UCSD-AML1 (cell line): Measurements from ENCODE around the gene ARHGAP35.
"Not testable (repeated sequence)": the region's sequence is repeated elsewhere in the genome, so short reads cannot be mapped to it uniquely, and the experiment has no call there.

Experiments used
- DNase-seq: peaks from one replicate; lab custom pipeline; 2025; ENCODE audit not compliant: unreplicated experiment; lab: John Stamatoyannopoulos, UW

Gene ARHGAP35

DNA sequence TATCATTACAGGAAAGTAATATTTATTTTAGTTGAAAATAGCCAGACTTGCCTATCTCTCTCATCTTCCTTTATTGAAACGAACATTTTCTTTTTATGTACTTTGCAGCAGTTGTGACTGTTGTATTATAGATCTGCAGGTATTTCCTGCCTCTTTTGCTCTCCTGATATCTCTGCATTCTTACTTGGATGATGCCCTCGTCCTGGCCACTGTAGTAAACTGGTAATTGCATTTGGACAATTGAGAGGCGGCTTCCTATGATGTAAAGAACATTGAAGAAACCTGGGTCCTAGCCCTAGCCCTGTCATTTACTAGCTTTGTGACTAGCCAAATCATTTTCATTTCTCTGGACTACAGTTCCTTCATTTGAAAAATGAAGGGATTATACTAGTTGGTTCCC lies 6.4 kb downstream of the ARHGAP35 start:
- DNase-seq: no peak

DNA sequence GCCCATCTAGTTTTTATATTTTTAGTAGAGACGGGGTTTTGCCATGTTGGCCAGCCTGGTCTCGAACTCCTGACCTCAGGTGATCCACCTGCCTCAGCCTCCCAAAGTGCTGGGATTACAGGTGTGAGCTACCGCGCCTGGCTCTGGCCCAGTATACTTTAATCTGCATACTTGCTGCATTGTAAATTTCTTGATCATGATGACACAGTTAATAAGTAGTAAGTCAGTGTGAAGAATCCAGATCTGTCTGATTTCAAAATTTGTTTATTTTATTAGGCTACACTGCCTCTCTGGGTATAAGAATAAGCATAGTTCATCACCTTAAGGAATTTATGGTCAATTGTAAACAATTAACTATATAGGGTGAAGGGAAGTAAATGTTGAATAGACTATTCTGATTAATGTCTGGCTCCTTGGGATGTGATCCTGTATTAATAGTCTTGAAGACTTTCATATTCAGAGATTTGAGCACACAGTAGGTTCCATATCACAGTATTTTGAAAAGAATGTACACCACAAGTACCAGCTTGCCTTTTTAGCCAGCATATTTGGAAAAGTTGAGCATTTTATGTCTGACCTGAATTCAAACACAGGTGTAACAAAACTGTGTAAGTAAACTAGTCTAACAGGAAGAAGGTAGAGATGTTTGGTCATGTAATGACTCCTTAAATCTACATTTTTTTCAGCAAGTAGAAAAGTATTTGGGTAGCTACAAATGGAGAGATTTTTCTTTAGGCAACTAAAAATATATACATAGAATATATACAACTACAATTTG lies 7.4 kb downstream of the ARHGAP35 start:
- DNase-seq: no peak

DNA sequence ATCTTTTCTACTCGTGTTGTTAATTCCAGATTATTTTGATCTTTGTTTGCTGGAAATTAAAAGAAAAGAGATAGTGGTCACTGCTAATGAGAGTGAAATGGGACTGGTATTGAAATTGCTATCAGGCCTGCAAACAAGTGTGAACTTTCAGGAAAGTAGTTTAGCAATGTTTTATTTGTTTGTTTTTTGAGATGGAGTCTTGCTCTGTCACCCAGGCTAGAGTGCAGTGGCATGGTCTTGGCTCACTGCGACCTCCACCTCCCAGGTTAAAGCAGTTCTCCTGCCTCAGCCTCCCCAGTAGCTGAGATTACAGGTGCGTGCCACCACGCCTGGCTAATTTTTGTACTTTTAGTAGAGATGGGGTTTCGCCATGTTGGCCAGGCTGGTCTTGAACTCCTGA lies 10.4 kb downstream of the ARHGAP35 start:
- DNase-seq: not testable (repeated sequence)

DNA sequence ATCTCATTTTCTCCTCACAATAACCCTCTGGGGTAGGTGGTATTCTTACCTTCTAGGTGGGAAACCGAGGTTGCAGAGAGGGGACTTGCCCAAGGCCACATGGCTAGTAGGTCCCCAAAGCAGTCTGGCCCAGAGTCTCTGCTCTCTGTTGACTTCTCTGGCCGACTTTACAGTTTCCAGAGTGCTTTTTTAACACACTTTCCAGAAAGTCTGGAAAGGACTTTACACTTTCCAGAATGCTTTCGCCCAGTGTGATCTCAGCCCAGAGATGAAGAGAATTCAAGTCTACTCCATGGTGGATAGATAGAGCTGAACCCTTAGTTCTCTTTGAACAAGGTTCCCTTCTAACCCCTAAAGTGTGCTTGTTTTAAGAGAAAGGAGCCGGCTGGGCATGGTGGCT lies 12.2 kb downstream of the ARHGAP35 start:
- no peak for DNase-seq

DNA sequence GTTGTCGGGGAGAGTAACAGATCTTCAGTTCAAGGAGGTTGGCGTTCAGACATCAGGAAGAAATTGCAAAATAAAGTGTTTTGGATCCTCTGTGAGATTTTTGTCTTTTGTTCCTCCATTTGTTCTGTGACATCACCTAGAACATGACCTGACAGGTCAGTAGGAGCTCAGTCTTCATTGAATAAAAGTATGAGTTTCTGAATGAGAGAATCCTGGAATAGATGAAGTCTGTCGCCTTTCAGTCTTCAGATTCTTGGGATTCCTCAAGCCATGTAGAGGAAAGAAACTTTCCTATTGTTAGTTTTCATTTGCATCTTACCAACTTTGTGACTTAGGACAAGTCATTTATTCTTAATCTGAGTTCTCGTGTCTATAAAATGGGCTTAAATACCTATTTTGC lies 14.4 kb downstream of the ARHGAP35 start:
- no peak for DNase-seq

DNA sequence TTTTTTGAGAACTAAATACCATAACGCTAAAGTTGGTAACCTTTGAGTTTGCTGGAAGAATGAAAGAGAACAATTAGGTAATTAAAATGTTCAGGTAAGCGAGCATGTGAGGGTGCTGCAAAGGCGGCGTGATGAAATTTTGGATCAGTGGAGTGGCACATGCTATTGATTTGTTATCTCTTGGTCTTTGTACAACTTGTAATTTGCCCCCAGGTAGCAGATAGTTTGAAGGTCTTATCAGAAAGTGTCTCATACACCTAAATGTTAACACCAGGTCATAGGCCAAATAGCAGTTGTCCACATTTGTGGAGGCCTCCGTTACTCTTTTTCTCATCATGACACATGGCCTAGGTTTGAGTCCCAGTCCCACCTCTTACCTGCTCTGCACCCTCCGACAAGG lies 14.9 kb downstream of the ARHGAP35 start:
- DNase-seq: no peak

DNA sequence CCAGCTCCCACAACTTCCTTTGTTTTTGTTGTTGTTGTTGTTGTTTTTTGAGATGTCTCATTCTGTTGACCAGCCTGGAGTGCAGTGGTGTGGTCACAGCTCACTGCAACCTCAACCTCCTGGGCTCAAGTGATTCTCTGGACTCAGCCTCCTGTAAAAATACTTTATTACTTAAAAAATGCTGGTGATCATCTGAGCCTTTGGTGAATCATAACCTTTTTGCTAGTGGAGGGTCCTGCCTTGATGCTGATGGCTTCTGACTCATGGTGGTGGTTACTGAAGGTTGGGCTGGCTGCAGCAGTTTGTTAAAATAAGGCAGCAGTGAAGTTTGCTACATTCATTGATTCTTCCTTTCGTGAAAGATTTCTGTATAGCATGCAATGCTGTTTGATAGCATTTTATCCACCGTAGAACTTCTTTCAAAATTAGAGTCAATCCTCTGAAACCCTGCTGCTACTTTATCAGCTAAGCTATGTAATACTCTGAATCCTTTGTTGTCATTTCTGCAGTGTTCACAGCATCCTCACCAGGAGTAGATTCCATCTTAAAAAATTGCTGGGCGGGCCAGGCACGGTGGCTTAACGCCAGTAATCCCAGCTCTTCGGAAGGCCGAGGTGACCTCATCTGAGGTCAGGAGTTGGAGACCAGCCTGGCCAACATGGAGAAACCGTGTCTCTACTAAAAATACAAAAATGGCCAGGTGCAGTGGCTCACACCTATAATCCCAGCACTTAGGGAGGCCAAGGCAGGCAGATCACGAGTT lies 18.0 kb downstream of the ARHGAP35 start:
- DNase-seq: no peak

DNA sequence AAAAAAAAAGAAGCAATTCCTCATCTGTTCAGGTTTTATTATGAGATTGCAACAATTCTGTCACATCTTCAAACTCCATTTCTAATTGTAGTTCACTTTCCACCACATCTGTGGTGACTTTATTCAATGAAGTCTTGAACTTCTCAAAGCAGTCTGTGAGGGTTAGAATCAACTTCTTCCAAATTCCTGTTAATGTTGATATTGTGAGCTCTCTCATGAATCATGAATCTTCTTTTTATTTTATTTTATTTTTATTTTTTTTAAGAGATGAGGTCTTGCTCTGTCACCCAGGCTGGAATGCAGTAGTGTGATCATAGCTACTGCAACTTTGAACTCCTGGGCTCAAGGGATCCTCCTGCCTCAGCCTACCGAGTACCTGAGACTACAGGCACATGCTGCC lies 19.6 kb downstream of the ARHGAP35 start:
- DNase-seq: no peak

DNA sequence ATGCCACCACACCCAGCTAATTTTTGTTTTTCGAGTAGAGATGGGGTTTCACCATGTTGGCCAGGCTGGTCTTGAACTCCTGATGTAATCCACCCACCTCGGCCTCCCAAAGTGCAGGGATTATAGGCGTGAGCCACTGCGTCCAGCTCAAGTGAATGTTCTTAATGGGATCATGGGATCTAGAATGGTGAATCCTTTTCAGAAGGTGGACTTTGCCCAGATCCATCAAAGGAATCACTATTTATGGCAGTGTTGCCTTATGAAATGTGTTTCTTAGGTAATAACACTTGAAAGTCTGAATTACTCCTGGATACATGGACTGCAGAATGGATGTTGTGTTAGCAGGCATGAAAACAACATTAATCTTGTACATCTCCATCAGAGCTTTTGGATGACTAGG lies 20.3 kb downstream of the ARHGAP35 start:
- no peak for DNase-seq

DNA sequence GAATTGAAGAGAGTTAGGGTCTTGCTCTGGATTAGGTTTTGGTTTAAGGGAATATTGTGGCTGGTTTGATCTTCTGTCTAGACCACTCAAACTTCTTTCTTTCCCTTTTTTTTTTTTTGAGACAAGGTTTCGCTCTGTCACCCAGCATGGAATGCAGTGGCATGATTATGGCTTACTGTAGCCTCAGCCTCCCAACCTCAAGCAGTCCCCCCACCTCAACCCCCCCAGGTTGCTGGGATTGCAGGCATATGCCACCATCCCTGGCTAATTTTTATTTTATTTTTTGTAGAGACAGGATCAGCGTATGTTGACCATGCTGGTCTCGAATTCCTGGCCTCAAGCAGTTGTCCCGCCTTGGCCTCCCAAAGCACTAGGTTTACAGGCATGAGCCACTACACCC lies 21.2 kb downstream of the ARHGAP35 start:
- DNase-seq: no peak

DNA sequence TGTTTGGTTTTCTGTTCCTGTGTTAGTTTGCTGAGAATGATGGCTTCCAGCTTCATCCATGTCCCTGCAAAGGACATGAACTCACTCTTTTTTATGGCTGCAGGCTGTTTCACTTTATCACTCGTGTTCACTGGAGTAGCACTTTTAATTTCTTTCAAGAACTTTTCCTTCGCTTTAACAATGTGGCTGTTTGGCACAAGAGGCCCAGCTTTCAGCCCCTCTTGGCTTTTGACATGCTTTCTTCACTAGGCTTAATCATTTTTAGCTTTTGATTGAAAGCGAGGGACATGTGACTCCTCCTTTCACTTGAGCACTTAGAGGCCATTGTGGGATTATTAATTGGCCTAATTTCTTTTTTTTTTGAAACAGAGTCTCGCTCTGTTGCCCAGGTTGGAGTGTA lies 22.0 kb downstream of the ARHGAP35 start:
- not testable (repeated sequence) for DNase-seq

DNA sequence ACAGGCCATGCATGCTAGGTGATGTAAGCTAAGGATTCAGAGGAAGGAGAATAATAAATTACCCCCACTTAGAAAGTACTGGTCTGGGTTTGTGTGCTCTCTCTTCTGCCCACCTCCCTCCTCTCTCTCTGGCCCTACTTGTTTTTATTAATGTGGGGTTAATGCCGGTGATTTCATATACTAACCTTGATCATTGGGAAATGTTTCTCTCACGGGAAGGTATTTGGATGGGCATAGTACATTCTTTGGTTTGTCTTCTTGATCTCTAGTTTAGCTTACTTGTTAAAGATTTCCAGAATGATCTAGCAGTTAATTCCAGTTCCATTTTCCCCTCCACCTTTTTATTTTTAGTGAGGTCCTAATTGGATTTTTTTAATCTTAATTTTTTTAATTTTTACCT lies 24.6 kb downstream of the ARHGAP35 start:
- no peak for DNase-seq

DNA sequence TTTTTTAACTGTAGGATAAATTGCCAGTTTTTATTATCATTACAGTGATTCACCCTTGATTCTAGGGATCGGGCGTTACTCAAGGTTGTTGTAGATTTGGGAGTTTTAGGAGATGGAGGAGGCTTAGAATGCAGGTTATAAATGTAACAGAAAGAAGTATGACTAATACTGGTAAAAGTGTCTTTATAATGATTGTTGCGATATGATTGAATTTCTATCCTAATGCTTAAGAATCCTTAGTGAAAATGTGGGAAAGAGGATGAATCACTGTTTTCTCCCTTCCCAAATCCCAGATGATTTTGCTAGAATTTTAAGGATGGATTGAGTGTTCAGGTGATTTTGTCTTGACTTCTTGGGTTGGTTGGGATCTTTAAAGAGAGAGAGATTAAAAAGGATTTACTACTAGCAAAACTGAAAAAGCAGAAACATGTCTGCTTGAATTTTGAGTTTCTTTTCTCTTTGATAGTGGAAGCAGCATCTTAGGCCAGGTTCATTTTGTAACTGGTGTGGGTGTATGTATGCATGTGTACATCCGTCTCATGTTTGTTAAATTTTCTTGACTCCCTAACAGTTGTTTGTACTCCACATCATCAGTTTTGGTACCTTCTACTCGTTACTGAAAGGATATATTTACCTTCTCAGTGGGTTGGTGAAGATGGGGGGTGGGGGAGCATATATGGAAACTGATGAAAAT lies 25.9 kb downstream of the ARHGAP35 start:
- DNase-seq: no peak

DNA sequence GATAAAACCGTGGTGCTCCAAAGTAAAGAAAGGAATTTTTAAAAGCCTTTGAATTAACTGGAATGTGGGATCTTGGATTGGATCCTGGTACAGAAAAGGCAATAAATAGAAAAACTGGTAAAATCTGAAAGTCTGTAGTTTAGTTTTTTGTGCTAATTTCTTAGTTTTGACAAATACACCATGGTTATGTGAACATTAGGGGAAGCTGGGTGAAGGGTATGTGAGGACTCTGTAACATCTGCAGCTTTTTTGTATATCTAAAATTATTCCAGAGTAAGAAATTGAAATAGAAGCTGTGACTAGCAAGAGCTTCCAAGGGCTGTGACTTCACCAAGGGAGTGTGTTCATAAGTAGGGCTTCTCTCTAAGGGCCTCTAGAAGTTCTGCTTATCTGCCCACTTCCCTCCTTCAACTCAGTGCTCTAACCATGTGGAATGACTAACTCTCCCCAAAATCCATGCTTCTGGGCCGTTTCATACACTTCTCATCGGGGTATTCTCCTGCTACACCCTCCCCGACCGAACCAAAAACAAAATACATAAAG lies 26.5 kb downstream of the ARHGAP35 start:
- DNase-seq: no peak

DNA sequence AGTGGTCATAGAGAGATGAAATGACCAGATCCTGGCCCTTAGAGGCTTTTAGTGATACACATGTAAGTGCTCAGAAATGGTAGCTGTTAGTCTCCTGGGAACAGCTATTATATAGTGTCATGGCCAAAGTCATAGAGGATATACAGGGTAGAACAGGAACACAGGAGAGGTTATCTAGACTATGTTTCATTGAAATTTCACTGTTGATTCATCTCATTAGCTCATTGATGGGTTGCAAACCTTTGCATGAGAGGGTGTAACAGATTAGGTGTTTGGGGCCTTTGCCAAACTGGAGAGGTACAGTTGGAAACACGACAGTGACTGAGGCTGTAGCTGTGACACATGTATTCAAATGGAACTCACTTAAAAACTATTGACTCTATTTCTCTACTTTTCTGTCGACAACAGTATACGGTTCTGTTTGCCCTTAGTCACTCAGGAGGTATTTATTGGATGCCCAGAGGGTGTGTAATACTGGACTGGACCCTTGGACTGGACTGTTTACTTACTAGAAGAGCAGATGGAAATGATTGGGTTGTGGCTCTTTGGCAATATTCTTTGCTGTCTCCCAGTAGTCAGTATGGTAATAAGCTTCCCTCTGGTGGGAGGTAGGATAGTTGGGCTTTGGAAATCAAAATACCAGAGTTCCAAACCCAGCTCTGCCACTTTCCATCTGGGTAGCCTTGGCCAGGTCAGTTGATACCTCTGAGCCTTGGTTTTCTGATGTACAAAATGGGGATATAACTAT lies 29.8 kb downstream of the ARHGAP35 start:
- DNase-seq: no peak

DNA sequence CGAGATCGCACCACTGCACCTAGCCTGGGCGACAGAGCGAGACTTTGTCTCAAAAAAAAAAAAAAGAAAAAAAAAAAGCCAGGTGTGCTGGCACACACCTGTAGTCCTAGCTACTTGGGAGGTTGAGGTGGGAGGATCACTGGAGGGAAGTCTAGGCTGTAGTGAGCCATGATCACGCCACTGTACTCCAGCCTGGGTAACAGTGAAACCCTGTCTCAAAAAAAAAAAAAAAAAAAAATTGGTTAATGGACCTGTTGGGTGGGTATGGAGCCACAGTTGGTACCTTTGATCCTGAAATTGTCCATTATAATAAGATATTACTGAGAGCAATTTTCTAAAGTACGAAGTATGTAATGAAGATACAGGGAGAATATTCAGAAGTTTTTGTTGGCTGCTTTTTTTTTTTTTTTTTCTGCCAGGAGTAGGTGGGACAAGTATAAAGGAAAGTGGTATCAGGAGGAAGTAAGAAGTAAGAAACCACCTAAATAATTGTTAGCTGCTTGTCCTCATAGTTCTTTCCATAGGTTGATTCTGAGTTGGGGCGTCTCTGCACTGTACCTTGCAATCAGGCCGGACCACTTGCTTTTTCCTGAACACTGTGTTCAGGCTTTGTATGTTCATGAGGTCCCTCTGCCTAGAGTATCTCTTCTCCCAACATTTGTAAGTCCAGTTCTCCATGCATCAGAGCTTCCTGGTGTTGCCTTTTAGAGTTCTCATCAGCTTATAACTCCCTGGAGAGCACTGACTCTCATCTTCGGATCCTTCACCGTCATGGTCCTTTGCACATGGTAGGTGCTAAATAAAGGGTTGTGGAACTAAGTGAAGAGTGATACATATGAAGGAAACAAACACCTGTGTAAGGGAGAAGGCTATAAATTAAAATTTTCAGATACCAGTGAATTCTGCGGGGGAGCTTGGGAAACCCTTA lies 31.7 kb downstream of the ARHGAP35 start:
- DNase-seq: no peak

DNA sequence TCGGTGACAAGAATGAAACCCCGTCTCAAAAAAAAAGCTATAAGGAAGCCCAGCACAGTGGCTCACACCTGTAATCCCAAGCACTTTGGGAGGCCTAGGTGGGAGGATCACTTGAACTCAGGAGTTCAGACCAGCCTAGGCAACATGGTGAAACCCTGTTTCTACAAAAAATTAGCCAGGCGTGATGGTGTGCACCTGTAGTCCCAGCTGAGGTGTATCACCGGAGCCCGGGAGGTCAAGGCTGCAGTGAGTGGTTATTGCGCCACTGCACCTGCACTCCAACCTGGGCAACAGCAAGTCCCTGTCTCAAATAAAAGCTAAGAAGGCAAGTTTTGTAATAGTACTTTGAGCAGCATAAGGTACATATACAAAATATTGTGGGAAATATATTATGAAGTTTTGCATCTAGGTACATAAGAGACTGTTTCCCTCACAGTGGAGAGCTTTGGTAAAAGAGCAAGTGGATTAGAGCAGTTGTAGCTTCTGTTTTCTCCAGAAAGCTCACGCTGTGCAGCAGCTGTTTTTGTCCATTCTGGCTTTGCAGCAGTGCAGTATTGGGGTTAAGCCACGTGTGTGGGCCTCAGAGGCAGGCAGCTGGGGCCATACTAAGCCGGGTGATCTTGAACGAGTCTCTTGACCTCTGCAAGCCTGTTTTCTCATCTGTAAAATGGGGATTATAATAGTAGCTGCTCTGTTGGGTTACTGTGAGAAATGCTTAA lies 35.4 kb downstream of the ARHGAP35 start:
- no peak for DNase-seq

DNA sequence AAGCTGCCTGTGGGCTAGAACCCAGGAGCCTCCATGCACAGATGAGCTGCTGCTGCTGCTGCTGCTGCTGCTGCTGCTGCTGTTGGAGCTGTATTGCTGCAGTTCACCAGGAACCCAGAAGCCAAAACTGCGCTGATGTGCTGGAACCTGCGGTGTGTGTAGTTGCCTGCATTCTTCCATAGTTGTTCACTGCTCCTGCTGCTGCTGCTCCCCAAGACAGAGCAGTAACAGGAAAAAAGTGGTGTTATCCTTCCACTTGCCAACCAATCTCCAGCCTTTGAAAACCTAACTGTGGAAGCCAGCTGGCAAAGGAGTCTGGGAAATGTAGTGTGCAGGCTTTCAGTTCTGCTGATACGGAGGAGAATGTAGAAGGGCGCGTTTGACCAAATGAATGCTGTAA lies 37.9 kb downstream of the ARHGAP35 start:
- no peak for DNase-seq

DNA sequence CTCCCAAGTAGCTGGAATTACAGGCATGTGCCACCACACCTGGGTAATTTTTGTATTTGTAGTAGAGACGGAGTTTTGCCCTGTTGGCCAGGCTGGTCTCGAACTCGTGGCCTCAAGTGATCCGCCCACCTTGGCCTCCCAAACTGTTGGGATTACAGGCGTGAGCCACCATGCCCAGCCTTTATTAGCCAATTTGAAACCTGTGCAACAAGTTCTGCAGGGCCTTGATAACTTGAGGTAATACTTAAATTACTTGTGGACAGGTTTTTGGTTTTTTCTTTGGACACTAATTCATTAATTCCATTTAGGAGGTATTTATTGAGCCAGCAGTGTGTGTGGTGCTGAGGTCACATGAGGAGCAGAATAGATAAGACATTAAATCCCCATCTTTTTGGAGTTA lies 39.5 kb downstream of the ARHGAP35 start:
- DNase-seq: no peak
